ELF-1 (cell line): ENCODE data around the gene MAGEA9B.
A peak's percentile ranks its signal among the peaks of the same experiment; 100 is the strongest.
"Not testable (repeated sequence)": the region's sequence is repeated elsewhere in the genome, so short reads cannot be mapped to it uniquely, and the experiment has no call there.

Source experiments
- DNase-seq: peaks from one replicate; pipeline ENCODE4 v3.0.0-alpha.2; 2016; ENCODE audit warnings: low read depth, low spot score

MAGEA9B gene

GRCh38 chrX:149571770-149572169 lies 15.5 kb downstream of the MAGEA9B start:
- DNase-seq: peak; percentile 21

GRCh38 chrX:149570668-149571067 lies 16.6 kb downstream of the MAGEA9B start:
- peak; percentile 66 for DNase-seq

GRCh38 chrX:149569770-149570169 lies 17.5 kb downstream of the MAGEA9B start:
- no peak for DNase-seq

- DNase-seq: no peak
These were observed 18.5 kb downstream of the MAGEA9B start for GRCh38 chrX:149568701-149569296.

- no peak for DNase-seq
These were observed 19.4 kb downstream of the MAGEA9B start for GRCh38 chrX:149567621-149568417.

GRCh38 chrX:149563359-149563758 lies 23.9 kb downstream of the MAGEA9B start:
- DNase-seq: no peak

GRCh38 chrX:149555251-149555650 lies 32.0 kb downstream of the MAGEA9B start:
- DNase-seq: not testable (repeated sequence)

- not testable (repeated sequence) for DNase-seq
These were observed 35.4 kb downstream of the MAGEA9B start for GRCh38 chrX:149551939-149552248.

- not testable (repeated sequence) for DNase-seq
These were observed 35.9 kb downstream of the MAGEA9B start for GRCh38 chrX:149551245-149551938.

- DNase-seq: not testable (repeated sequence)
These were observed 36.8 kb downstream of the MAGEA9B start for GRCh38 chrX:149550454-149550853.

GRCh38 chrX:149549701-149550100 lies 37.6 kb downstream of the MAGEA9B start, which contains the start of gene HSFX3:
Gene HSFX3, minus strand, starts transcription at chrX:149549924. Its CDS starts 72 bp downstream, at chrX:149549852.
- not testable (repeated sequence) for DNase-seq

GRCh38 chrX:149547782-149548181 lies 39.5 kb downstream of the MAGEA9B start:
- not testable (repeated sequence) for DNase-seq

- not testable (repeated sequence) for DNase-seq
These were observed 40.3 kb downstream of the MAGEA9B start for GRCh38 chrX:149546962-149547361.

- DNase-seq: peak; percentile 92
These were observed 41.4 kb downstream of the MAGEA9B start for GRCh38 chrX:149545545-149546543.

GRCh38 chrX:149541521-149542047 lies 45.7 kb downstream of the MAGEA9B start:
- DNase-seq: no peak

GRCh38 chrX:149540621-149541520 lies 46.4 kb downstream of the MAGEA9B start, which contains the start of gene EOLA1:
Gene EOLA1, plus strand, starts transcription at chrX:149541012. Its CDS starts 4,619 bp downstream, at chrX:149545631.
- peak; percentile 94 for DNase-seq

GRCh38 chrX:149540131-149540620 lies 47.1 kb downstream of the MAGEA9B start:
- DNase-seq: no peak

GRCh38 chrX:149539283-149540130 lies 47.8 kb downstream of the MAGEA9B start:
- DNase-seq: peak; percentile 99

GRCh38 chrX:149537474-149537873 lies 49.8 kb downstream of the MAGEA9B start:
- DNase-seq: not testable (repeated sequence)
